GM18526 (cell line): ENCODE data around the gene HLA-DQA1.

Source experiments
- POLR2A ChIP-seq: IDR thresholded peaks from 3 replicates; pipeline ENCODE4 v1.6.1; 2011; ENCODE audit not compliant: insufficient read length; ENCODE audit errors: extremely low read depth

The HLA-DQA1 gene

GRCh38 chr6:32668226-32668747, 31.1 kb downstream of the HLA-DQA1 start:
- TF ChIP-seq POLR2A: no peak

- no peak for TF ChIP-seq POLR2A
Observed at GRCh38 chr6:32669240-32669639, 32.0 kb downstream of the HLA-DQA1 start.

GRCh38 chr6:32669893-32670292, 32.7 kb downstream of the HLA-DQA1 start:
- no peak for TF ChIP-seq POLR2A

- no peak for TF ChIP-seq POLR2A
Observed at GRCh38 chr6:32679492-32679891, 42.3 kb downstream of the HLA-DQA1 start.

- TF ChIP-seq POLR2A: no peak
Observed at GRCh38 chr6:32680055-32680454, 42.8 kb downstream of the HLA-DQA1 start.

- no peak for TF ChIP-seq POLR2A
Observed at GRCh38 chr6:32684246-32684645, 47.0 kb downstream of the HLA-DQA1 start.

- TF ChIP-seq POLR2A: no peak
Observed at GRCh38 chr6:32685603-32686002, 48.4 kb downstream of the HLA-DQA1 start.

GRCh38 chr6:32689531-32690501, 52.6 kb downstream of the HLA-DQA1 start:
- no peak for TF ChIP-seq POLR2A

- no peak for TF ChIP-seq POLR2A
Observed at GRCh38 chr6:32692019-32692418, 54.8 kb downstream of the HLA-DQA1 start.
